Tibial nerve (tissue), 4 donors: ENCODE measurements around the gene RPS6KA5. TPM values are rescaled to one million over a fixed set of nuclear protein-coding genes. Genes with fewer than 3 reads are reported as not detected.
A peak's percentile ranks its signal among the peaks of the same experiment; 100 is the strongest.
"Not testable (repeated sequence)": the region's sequence is repeated elsewhere in the genome, so short reads cannot be mapped to it uniquely, and the experiment has no call there.

ENCODE experiments used
- DNase-seq, 2 donors: peaks; one replicate each; pipeline ENCODE4 v3.0.0-alpha.2; 2019; ENCODE audit warnings: low spot score in 2 of 2
- H3K27ac ChIP-seq, 4 donors: fragments of 200-600 bp; sonication (generic) in 3 of 4; one replicate each; pipeline ENCODE4 v1.5.1; 2017 to 2019; ENCODE audit warnings: mild to moderate bottlenecking in 1 of 4
- H3K27me3 ChIP-seq, 2 donors: fragments of 200-600 bp; sonication (generic) in 1 of 2; one replicate each; pipeline versions ENCODE4 v1.5.1 to v1.6.0; 2017 to 2019
- H3K36me3 ChIP-seq, 3 donors: fragments of 200-600 bp; sonication (generic); one replicate each; pipeline ENCODE4 v1.5.1; 2018 to 2019
- H3K4me1 ChIP-seq, 4 donors: fragments of 200-600 bp; sonication (generic) in 3 of 4; one replicate each; pipeline ENCODE4 v1.5.1; 2017 to 2019
- H3K4me3 ChIP-seq, 4 donors: fragments of 200-600 bp; sonication (generic) in 3 of 4; one replicate each; pipeline ENCODE4 v1.5.1; 2017 to 2019; ENCODE audit warnings: mild to moderate bottlenecking in 1 of 4, moderate library complexity in 1 of 4
- H3K9me3 ChIP-seq, 4 donors: fragments of 200-600 bp; sonication (generic) in 3 of 4; one replicate each; pipeline ENCODE4 v1.5.1; 2017 to 2019
- EP300 ChIP-seq, 2 donors: sonication (generic); formaldehyde crosslinking; IDR thresholded peaks; one replicate each; pipeline ENCODE4 v1.6.1; 2017; ENCODE audit warnings: antibody characterized with exemption in 2 of 2, mild to moderate bottlenecking in 1 of 2
- POLR2A ChIP-seq, 2 donors: fragments of 450-650 bp; IDR thresholded peaks; one replicate each; pipeline ENCODE4 v1.6.1; 2017; ENCODE audit warnings: antibody characterized with exemption in 2 of 2, mild to moderate bottlenecking in 2 of 2, moderate library complexity in 2 of 2
- WGBS, 2 donors: methylation state at CpG; one replicate each; pipeline ENCODE4 v1.1.5; 2018; 5-methylcytosine and 5-hydroxymethylcytosine counted together
- total RNA-seq, 4 donors: library from RNA; depleted of rRNA; stranded (reverse); fragments of >200 nt; gene quantifications; one replicate each; pipeline ENCODE4 v1.1.0, GENCODE V29; 2016
- TF ChIP-seq, protein P1 (sequence below), 5 experiments: fragments of 200-600 bp in 3 of 5; fragments of 450-650 bp in 2 of 5; sonication (generic) in 3 of 5; IDR thresholded peaks; one replicate each; pipeline ENCODE4 v1.5.1; 2016 to 2019; ENCODE audit warnings: antibody characterized with exemption in 5 of 5, mild to moderate bottlenecking in 3 of 5, moderate library complexity in 2 of 5

The RPS6KA5 gene
- total RNA-seq, 4 donors from 2014 or later: 8.4 to 12.7 (median 10.1) TPM

GRCh38 chr14:90858511-90858910, 201.9 kb downstream of the RPS6KA5 start:
- WGBS, 2 donors: 56 to 58% methylated on average over 5 of the region's 5 CpGs
- Histone ChIP-seq H3K4me3 (peak overlapping the region in 2 of 4 donors; percentile 14 to 27), H3K36me3 (no peaks in the 10 kb centered on the region), H3K27me3 (no peaks in the 10 kb centered on the region), H3K4me1 (no peaks in the 10 kb centered on the region), H3K9me3 (no peaks in the 10 kb centered on the region), H3K27ac (peak overlapping the region in 1 of 4 donors; percentile 47)
- DNase-seq: no peak
- no peak for TF ChIP-seq POLR2A (IDR thresholded peaks at IDR 0.05)
- TF ChIP-seq, protein P1, sequence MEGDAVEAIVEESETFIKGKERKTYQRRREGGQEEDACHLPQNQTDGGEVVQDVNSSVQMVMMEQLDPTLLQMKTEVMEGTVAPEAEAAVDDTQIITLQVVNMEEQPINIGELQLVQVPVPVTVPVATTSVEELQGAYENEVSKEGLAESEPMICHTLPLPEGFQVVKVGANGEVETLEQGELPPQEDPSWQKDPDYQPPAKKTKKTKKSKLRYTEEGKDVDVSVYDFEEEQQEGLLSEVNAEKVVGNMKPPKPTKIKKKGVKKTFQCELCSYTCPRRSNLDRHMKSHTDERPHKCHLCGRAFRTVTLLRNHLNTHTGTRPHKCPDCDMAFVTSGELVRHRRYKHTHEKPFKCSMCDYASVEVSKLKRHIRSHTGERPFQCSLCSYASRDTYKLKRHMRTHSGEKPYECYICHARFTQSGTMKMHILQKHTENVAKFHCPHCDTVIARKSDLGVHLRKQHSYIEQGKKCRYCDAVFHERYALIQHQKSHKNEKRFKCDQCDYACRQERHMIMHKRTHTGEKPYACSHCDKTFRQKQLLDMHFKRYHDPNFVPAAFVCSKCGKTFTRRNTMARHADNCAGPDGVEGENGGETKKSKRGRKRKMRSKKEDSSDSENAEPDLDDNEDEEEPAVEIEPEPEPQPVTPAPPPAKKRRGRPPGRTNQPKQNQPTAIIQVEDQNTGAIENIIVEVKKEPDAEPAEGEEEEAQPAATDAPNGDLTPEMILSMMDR (IDR thresholded peaks at IDR 0.05): no peak
- no peak for TF ChIP-seq EP300 (IDR thresholded peaks at IDR 0.05)

DNA sequence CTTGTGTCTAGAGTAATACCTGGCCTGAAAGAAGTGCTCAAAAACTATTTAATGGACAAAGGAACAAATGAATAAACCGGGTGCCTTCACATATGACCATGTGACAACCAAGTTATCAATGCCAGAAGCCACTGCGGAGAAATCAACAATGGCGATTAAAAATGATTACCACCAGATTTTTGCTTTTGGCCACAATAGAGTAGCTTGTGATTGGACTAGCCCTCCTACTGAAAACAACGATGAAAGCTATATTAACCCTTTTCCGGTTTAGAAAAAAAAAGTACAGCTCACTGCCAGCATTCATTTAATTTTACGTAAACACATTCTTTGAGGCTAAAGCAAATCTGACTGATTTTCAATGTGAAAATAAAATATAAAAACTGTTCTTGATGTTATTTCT, 202.6 kb downstream of the RPS6KA5 start:
- peak overlapping the region in 2 of 4 donors; percentile 15 to 47 for H3K27ac ChIP-seq
- TF ChIP-seq EP300 (IDR thresholded peaks at IDR 0.05) (no peak), POLR2A (IDR thresholded peaks at IDR 0.05) (no peak)
- TF ChIP-seq, protein P1 (IDR thresholded peaks at IDR 0.05): no peak
- no peaks in the 10 kb centered on the region for H3K4me1 ChIP-seq
- no peaks in the 10 kb centered on the region for H3K36me3 ChIP-seq
- H3K4me3 ChIP-seq: peak overlapping the region in 2 of 4 donors; percentile 14 to 27
- no peaks in the 10 kb centered on the region for H3K27me3 ChIP-seq
- no peaks in the 10 kb centered on the region for H3K9me3 ChIP-seq
- 42 to 52% methylated on average over 6 of the region's 6 CpGs for WGBS, 2 donors
- DNase-seq: no peak

GRCh38 chr14:90856115-90856514, 204.3 kb downstream of the RPS6KA5 start:
- H3K27me3 ChIP-seq, H3K4me3 ChIP-seq, H3K27ac ChIP-seq, H3K4me1 ChIP-seq, DNase-seq, H3K36me3 ChIP-seq, H3K9me3 ChIP-seq: not testable (repeated sequence)
- 90 to 91% methylated on average over 5 of the region's 5 CpGs for WGBS, 2 donors

GRCh38 chr14:90853116-90853515, 207.3 kb downstream of the RPS6KA5 start:
- Histone ChIP-seq H3K9me3 (no peaks in the 10 kb centered on the region), H3K27ac (no peak overlapping the region), H3K27me3 (no peaks in the 10 kb centered on the region), H3K4me3 (no peak overlapping the region), H3K36me3 (no peaks in the 10 kb centered on the region), H3K4me1 (no peaks in the 10 kb centered on the region)
- no peak for TF ChIP-seq POLR2A (IDR thresholded peaks at IDR 0.05)
- TF ChIP-seq, protein P1 (IDR thresholded peaks at IDR 0.05): no peak
- TF ChIP-seq EP300 (IDR thresholded peaks at IDR 0.05): no peak
- DNase-seq: no peak

- Histone ChIP-seq H3K36me3 (no peaks in the 10 kb centered on the region), H3K27me3 (no peaks in the 10 kb centered on the region), H3K4me3 (no peak overlapping the region), H3K27ac (no peak overlapping the region), H3K4me1 (no peaks in the 10 kb centered on the region), H3K9me3 (no peaks in the 10 kb centered on the region)
- 68 to 73% methylated on average over 5 of the region's 5 CpGs for WGBS, 2 donors
- TF ChIP-seq EP300 (IDR thresholded peaks at IDR 0.05): no peak
- TF ChIP-seq, protein P1 (IDR thresholded peaks at IDR 0.05): no peak
- no peak for TF ChIP-seq POLR2A (IDR thresholded peaks at IDR 0.05)
- DNase-seq: no peak
Measured at GRCh38 chr14:90851327-90852036, 209.0 kb downstream of the RPS6KA5 start.
